ENCODE data around the gene SHE. TPM values are rescaled to one million over a fixed set of nuclear protein-coding genes. Genes with fewer than 3 reads are reported as not detected.

The SHE gene
- total and polyA plus RNA-seq, 2 of the 8 experiments (the other 6 are each of a cell fraction or from before 2014, with no cell fraction given) = 0.44 to 0.45 TPM

GRCh38 chr1:154431586-154432373 is 70.4 kb downstream of the SHE start:
- H3K4me1 ChIP-seq (replicated peaks in 1 of 4; ENCODE audit: control insufficient read depth in 3 of 4, insufficient read depth in 4 of 4, low read length in 3 of 4) = peaks cover 8 to 20% (median 16%) of the 10 kb centered on the region in 4 experiments
- H2BK12ac ChIP-seq (ENCODE audit: low read depth, low read length) = peak overlapping the region; percentile 52; the same call in 1 of the 2 replicates
- no peak overlapping the region for H4K8ac ChIP-seq (ENCODE audit: extremely low read depth, insufficient read depth, low read length)
- H3K23me2 ChIP-seq (ENCODE audit: low read depth, low read length) = no peaks in the 10 kb centered on the region
- no peak overlapping the region; the same call in 1 of the 2 replicates for H3K18ac ChIP-seq (ENCODE audit: extremely low read depth, low read length)
- no peak for TF ChIP-seq MAFK (IDR thresholded peaks at IDR 0.05; ENCODE audit: low read depth, low read length)
- TF ChIP-seq ATF2 (IDR thresholded peaks at IDR 0.05; ENCODE audit: low read length) = no peak
- no peak for TF ChIP-seq CEBPB (IDR thresholded peaks at IDR 0.05; ENCODE audit: low read depth, low read length)
- TF ChIP-seq SRF (IDR thresholded peaks at IDR 0.05; ENCODE audit: low read depth, low read length) = no peak
- H2BK15ac ChIP-seq (ENCODE audit: low read length) = peak overlapping the region; percentile 90
- H3K27ac ChIP-seq (ENCODE audit: low read depth, low read length) = no peak overlapping the region
- H2AFZ ChIP-seq (ENCODE audit: low read length) = no peak overlapping the region
- H2BK5ac ChIP-seq (ENCODE audit: low read depth, low read length) = no peak overlapping the region; the same call in 1 of the 2 replicates
- H3K56ac ChIP-seq (replicated peaks; ENCODE audit: insufficient read length, low read depth, low read length) = no peak overlapping the region
- no peaks in the 10 kb centered on the region for H3K79me1 ChIP-seq (ENCODE audit: low read depth, low read length)
- 82% methylated on average over 10 of the region's 10 CpGs; no CpG with 5 or more reads in 1 of the 2 experiments for WGBS, 2 experiments (ENCODE audit: extremely low coverage in 1 of 2, insufficient coverage in 1 of 2, insufficient read length in 1 of 2, insufficient replicate concordance in 2 of 2, low coverage in 1 of 2, low lambda C conversion rate in 2 of 2, missing lambda C conversion rate in 1 of 2)
- peak overlapping the region; percentile 58 for H4K91ac ChIP-seq (replicated peaks; ENCODE audit: insufficient read length, low read length)
- no peak overlapping the region for H3K4me2 ChIP-seq (ENCODE audit: insufficient read depth in 1 of 2, low read depth in 2 of 2, low read length in 2 of 2)
- H3K27me3 ChIP-seq (replicated peaks in 1 of 4; ENCODE audit: control insufficient read depth in 3 of 4, extremely low read depth in 1 of 4, insufficient read depth in 3 of 4, low read length in 3 of 4) = peaks cover 0 to 2% (median 0%) of the 10 kb centered on the region in 4 experiments; a peak in 1 of 7 replicates
- FAIRE-seq = no peak
- H3K79me2 ChIP-seq (ENCODE audit: control insufficient read depth in 1 of 2, insufficient read depth in 2 of 2, low read length in 2 of 2) = no peaks in the 10 kb centered on the region
- H2BK120ac ChIP-seq (replicated peaks; ENCODE audit: low read depth, low read length) = peak overlapping the region; percentile 60
- no peak overlapping the region for H3K4ac ChIP-seq (replicated peaks; ENCODE audit: insufficient read length, low read depth, low read length)
- H3K36me3 ChIP-seq (ENCODE audit: control insufficient read depth in 2 of 4, insufficient read depth in 4 of 4, low read length in 3 of 4) = no peaks in the 10 kb centered on the region
- no peak overlapping the region for H3K4me3 ChIP-seq (ENCODE audit: extremely low read depth in 1 of 4, insufficient read depth in 2 of 4, low read depth in 3 of 4, low read length in 4 of 4)
- H3K9ac ChIP-seq (replicated peaks in 1 of 4; ENCODE audit: extremely low read depth in 1 of 4, low read depth in 3 of 4, low read length in 3 of 4) = no peak overlapping the region
- H2AK5ac ChIP-seq (ENCODE audit: low read depth, low read length) = peak overlapping the region; percentile 54
- no peak overlapping the region for H3K23ac ChIP-seq (ENCODE audit: insufficient read length)
- no peak overlapping the region for H4K5ac ChIP-seq (ENCODE audit: insufficient read length, low read depth, low read length)
- no peak overlapping the region for H3K14ac ChIP-seq (ENCODE audit: insufficient read length)
- H3K9me3 ChIP-seq (ENCODE audit: insufficient read depth in 2 of 2, low read depth in 1 of 2, low read length in 1 of 2) = no peaks in the 10 kb centered on the region
- ChIA-PET POLR2A (ENCODE audit: partially characterized antibody) (interaction anchor here (0.7 kb wide), 1 partner anchor 63 kb away, joined by 3 read pairs; no protein-coding TSS in a partner anchor), CTCF (ENCODE audit: partially characterized antibody) (interaction anchor here (0.5 to 5.6 kb wide), 10 partner anchors 9 to 133 kb away, joined by 3 to 27 read pairs (median 4); no protein-coding TSS in a partner anchor)
- peak overlapping the region; percentile 43; the same call in 1 of the 2 replicates for H2BK20ac ChIP-seq (ENCODE audit: low read length)
- DNase-seq (ENCODE audit: low read depth in 1 of 2, low spot score in 2 of 2) = no peak
- H4K20me1 ChIP-seq (replicated peaks in 1 of 2; ENCODE audit: control insufficient read depth in 1 of 2, insufficient read depth in 2 of 2, low read length in 2 of 2) = no peaks in the 10 kb centered on the region

Measured in H1 (cell line).